HG03097 (cell line): Measurements from ENCODE around the gene RRP8.

ENCODE experiments used
- ATAC-seq: cut with Tn5 transposase; IDR thresholded peaks from one replicate; pipeline ENCODE4 v1.9.1; 2021; ENCODE audit not compliant: unreplicated experiment, low FRiP score

The RRP8 gene

GRCh38 chr11:6603287-6604080 is at the start of gene RRP8, which contains the start of gene ILK:
TSS of gene RRP8 (minus strand) at chr11:6603616. CDS start at chr11:6603502, 114 bp downstream.
TSS of gene ILK (plus strand) at chr11:6603774. CDS start at chr11:6604272, 498 bp downstream.
- ATAC-seq, result peak; percentile 60

DNA sequence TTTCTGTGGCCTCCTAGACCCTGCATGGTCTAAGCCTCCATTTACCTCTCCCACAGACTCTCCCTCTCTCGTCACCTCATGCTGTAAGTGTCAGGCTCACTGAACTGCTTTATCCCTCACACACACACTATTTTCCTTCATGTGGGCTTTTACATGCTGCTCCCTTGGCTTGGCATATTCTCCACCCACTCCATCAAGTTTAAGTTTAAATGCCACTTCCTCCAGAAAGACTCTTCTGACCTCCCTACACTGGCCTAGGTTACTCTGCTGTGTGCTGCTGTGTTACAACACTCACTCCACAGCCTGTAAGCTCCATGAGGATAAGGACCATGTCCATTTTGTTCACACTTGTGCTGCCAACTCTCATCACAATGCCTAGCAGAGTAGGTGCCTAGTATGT is 49.7 kb upstream of the RRP8 start:
- no peak for ATAC-seq

GRCh38 chr11:6652182-6652581 is 48.8 kb upstream of the RRP8 start:
- ATAC-seq, result no peak

DNA sequence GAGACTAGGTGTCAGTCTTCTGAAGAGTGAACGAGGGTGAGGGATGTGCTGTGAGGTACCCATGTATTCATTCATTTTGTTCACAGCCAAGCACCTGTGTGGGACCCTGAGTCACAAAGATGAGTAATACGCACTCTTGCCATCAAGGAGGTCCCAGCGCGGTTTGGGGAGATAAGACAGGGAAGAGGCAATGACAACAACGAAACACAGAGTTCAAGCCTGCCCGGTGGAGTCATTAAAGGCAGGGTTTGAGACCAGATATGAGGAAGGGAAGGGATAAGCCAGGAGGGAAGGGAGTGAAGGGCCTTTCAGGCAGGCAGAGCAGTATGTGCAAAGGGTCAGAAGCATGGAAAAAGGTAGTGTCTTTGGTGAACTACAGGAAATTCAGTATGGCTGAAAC is 47.6 kb upstream of the RRP8 start:
- no peak for ATAC-seq

DNA sequence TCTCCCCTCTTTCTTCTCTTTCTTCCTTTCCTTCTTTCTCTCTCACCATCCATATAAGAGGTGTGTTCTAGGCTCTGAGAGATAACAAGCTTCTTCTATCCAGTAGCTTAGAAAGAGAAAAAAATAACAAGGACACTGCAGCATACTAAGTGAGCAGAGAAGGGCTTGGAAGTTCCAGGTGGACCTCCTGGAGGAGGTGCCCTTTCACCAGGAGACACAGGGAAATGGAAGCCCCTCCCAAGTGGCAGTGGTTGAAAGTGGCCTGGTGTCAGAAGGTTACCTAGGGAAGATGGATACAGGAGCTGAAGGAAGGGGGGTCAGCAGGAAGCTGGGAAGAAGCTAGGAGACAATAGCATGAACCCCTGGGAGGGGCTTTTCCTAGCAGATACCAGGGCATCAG is 46.7 kb upstream of the RRP8 start:
- no peak for ATAC-seq

- no peak for ATAC-seq
Observed at GRCh38 chr11:6648501-6648900, 45.1 kb upstream of the RRP8 start.

DNA sequence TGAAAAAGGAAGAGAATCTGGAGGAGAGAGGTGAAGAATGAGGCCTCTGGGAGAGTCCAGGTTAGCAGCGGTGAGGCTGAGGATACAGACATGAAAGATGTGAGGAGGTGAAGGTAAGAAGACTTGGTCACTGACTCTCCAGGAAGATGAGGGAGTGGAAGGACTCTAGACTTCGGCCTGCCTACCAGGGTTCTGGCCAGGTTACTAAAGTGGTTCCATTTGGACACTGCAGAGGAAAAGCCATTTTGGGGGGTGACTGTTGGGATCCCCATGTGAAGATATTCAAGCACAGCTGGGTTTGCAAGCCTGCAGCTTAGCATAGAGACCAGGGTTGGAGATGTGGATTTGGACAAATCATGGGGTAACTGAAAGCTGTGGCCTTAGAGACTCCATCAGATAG is 44.4 kb upstream of the RRP8 start:
- no peak for ATAC-seq

DNA sequence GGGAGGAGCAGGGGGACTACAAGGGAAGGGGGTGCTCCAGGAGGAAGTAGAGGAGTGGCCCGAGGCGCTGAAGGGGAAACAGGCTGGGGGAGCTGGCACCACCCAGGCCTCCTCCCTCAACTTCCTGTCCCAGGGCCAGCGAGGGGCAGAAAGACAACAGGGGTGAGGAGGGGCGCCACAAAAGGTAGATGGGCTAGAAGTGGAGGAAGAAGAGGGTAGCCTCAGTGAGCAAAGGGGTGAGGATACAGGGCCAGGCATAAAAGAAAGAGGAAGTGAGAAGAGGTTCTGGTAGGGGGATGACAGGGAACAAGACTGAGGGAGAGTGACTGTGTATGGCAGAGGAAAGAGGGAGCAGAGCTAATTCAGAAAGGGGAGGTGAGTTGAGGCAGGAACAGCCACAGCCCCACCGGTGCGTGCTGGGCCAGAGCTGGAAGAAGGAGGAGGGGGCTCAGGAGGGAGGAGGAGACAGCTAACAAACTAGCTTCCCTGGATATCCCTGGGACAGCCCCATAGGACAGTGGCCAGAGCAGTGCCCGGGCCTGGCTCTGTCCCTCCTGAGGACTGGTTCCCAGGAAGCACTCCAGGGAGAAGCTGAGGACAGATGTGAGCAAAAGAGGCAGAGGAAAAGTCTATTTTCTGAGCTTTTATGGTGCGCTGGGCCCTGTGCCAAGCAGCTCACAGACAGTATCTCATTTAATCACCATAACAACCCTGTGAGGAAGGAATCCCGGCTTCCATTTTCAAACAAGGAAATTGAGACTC is 43.7 kb upstream of the RRP8 start:
- peak; percentile 68 for ATAC-seq

GRCh38 chr11:6646576-6646917 is 43.1 kb upstream of the RRP8 start:
- no peak for ATAC-seq

DNA sequence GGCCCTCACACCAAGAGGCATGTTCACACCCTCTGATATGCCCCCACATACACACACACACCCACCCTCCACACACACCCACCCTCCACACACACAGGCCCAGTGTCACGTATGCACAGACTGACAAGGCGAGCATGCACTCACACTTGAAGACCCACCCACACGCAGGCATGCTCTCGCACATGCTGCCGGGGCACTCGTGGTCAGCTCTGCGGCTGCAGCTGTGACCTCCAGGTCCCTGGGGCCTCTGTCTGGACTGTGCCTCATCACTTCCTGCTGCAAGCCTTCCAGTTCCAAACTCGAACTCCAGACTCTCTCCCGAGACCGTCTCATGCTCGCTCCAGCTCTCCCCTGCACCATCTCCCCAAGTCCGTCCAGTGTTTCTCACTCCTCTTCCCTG is 42.7 kb upstream of the RRP8 start:
- no peak for ATAC-seq

DNA sequence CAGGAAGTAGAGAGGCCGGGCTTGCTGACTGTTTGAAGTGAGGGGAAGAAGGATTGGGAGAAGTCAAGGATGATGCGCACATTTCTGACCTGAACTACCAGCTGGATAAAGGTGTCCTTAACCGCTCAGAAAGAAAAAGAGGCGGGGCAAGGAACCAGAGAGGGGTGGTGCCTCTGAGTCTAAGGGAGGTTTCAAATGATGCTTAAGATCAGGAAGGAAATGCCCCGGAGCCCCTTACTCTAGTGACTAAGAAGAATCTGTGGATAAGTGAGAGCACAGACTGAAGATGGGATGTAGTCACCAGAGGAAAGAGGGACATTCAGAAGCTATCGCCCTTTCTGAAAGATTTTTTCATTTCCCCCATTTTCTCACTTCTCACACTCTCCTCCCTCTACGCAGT is 39.5 kb upstream of the RRP8 start:
- no peak for ATAC-seq

- no peak for ATAC-seq
Observed at GRCh38 chr11:6640985-6641701, 37.7 kb upstream of the RRP8 start.

DNA sequence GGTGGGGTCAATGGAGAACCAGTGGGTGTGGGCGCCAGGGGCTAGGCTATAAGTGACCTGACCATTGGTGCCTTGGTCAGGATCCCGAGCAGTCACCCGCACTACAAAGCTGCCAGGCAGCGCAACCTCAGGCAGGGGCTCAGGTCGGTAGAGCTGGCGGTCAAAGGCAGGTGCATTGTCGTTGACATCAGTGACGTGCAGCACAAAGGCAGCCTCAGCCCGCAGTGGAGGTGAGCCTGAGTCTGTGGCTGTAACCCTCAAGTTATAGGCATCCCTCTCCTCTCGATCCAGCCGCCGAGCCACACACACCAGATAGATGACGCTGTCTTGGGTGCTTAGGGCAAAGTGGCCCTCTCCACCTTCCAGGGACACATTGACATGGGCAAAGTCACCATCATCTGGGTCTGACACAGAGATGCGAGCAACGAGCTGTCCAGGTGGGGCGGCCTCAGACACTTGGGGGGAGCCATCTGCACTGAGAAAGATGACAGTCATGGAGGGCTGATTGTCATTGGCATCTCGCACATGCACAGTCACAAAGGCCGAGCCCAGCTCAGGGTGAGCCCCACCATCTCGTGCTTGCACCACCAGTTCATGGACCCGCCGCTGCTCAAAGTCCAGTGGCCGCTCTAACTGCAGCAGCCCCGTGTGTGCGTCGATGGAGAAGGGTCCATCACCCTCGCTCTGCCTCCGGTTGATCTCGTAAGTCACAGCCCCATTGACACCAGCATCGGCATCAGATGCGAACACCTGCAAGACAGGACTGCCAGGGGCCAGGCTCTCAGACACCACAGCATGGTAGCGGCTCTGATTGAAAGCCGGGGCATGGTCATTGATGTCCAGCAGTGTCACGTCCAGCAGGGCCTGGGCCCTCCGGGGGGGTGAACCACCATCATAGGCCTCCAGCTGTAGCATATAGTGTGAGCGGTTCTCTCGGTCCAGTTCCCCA is 36.9 kb upstream of the RRP8 start:
- no peak for ATAC-seq

DNA sequence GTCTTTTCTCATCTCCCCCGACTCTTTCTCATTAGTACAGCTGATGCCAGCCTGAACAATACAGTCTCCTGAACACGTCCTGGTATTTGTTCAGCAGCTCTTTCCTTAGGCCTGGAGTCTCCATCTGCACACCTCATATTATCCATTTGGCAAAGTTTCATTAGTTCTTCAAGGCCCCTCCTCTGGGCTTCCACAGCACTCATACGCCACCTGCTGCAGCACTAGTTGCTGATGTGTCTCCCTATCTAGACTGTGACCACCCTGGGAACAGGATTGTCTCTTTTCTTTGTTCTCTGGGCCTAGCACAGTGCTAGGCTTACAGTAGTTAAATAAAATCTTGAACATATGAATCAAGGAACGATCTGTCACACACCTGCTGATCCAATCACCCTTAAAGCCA is 35.0 kb upstream of the RRP8 start:
- ATAC-seq, result no peak

- ATAC-seq, result no peak
Observed at GRCh38 chr11:6637871-6638270, 34.5 kb upstream of the RRP8 start.

- no peak for ATAC-seq
Observed at GRCh38 chr11:6636480-6636879, 33.1 kb upstream of the RRP8 start.

- no peak for ATAC-seq
Observed at GRCh38 chr11:6635082-6635932, 31.9 kb upstream of the RRP8 start.

GRCh38 chr11:6634534-6634933 is 31.1 kb upstream of the RRP8 start:
- ATAC-seq, result no peak
